H9 (cell line): Measurements from ENCODE around the gene PARP1. TPM values are rescaled to one million over a fixed set of nuclear protein-coding genes. Genes with fewer than 3 reads are reported as not detected.
A peak's percentile ranks its signal among the peaks of the same experiment; 100 is the strongest.

Experiments
- DNase-seq: peaks from one replicate; pipeline ENCODE4 v3.0.0-alpha.2; 2017
- H2AFZ ChIP-seq: one replicate; pipeline ENCODE4 v1.6.1; 2013; ENCODE audit warnings: mild to moderate bottlenecking, low read length, control low read depth, moderate library complexity
- H2AK5ac ChIP-seq: 2 replicates; pipeline ENCODE4 v1.6.1; 2013; ENCODE audit warnings: low read length, control low read depth, mixed read lengths; ENCODE audit not compliant: insufficient read length
- H2BK120ac ChIP-seq: one replicate; pipeline ENCODE4 v1.6.1; 2013; ENCODE audit warnings: low read depth, mild to moderate bottlenecking, low read length, control low read depth, inconsistent platforms; ENCODE audit not compliant: poor library complexity, severe bottlenecking
- H2BK12ac ChIP-seq: 2 replicates; pipeline ENCODE4 v1.6.1; 2013; ENCODE audit warnings: low read length, control low read depth, mixed read lengths, low read depth; ENCODE audit not compliant: insufficient read length
- H2BK15ac ChIP-seq: 2 replicates; pipeline ENCODE4 v1.6.1; 2013; ENCODE audit warnings: low read depth, low read length, control low read depth
- H2BK20ac ChIP-seq: one replicate; pipeline ENCODE4 v1.6.1; 2013; ENCODE audit warnings: low read depth, mild to moderate bottlenecking, low read length, control low read depth, inconsistent platforms; ENCODE audit not compliant: poor library complexity, severe bottlenecking
- H2BK5ac ChIP-seq: 2 replicates; pipeline ENCODE4 v1.6.1; 2013; ENCODE audit warnings: low read length, control low read depth, mixed read lengths; ENCODE audit not compliant: insufficient read length
- H3K14ac ChIP-seq: 2 replicates; pipeline ENCODE4 v1.6.1; 2013; ENCODE audit warnings: low read length, control low read depth; ENCODE audit not compliant: insufficient read depth
- H3K18ac ChIP-seq: 2 replicates; pipeline ENCODE4 v1.6.1; 2013; ENCODE audit warnings: low read depth, mild to moderate bottlenecking, mixed read lengths, low read length, control low read depth; ENCODE audit not compliant: insufficient read length
- H3K23ac ChIP-seq: 2 replicates; pipeline ENCODE4 v1.6.1; 2013; ENCODE audit warnings: low read length, control low read depth, mixed read lengths, low read depth; ENCODE audit not compliant: insufficient read length
- H3K23me2 ChIP-seq: 2 replicates; pipeline ENCODE4 v1.6.1; 2013; ENCODE audit warnings: low read depth, mild to moderate bottlenecking, mixed read lengths, low read length, control low read depth; ENCODE audit not compliant: insufficient read length, poor library complexity, severe bottlenecking
- H3K27ac ChIP-seq: 2 replicates; pipeline ENCODE4 v1.5.1; 2013; ENCODE audit warnings: low read length, control low read depth, mixed read lengths, low read depth; ENCODE audit not compliant: insufficient read length
- H3K27me3 ChIP-seq: 2 replicates; pipeline ENCODE4 v1.6.1; 2013; ENCODE audit warnings: low read length, control low read depth, inconsistent platforms; ENCODE audit not compliant: insufficient read depth
- H3K4ac ChIP-seq: 2 replicates; pipeline ENCODE4 v1.6.1; 2013; ENCODE audit warnings: low read depth, mild to moderate bottlenecking, control low read depth, inconsistent platforms, low read length, moderate library complexity
- H3K4me1 ChIP-seq: 2 replicates; pipeline ENCODE4 v1.6.1; 2013; ENCODE audit warnings: low read length, control low read depth, inconsistent platforms; ENCODE audit not compliant: insufficient read depth
- H3K4me2 ChIP-seq: 2 replicates; pipeline ENCODE4 v1.6.1; 2013; ENCODE audit warnings: low read length, control low read depth, mixed read lengths; ENCODE audit not compliant: insufficient read length, insufficient read depth
- H3K56ac ChIP-seq: 2 replicates; pipeline ENCODE4 v1.6.1; 2013; ENCODE audit warnings: low read depth, mild to moderate bottlenecking, mixed read lengths, low read length, control low read depth; ENCODE audit not compliant: insufficient read length
- H3K79me1 ChIP-seq: 2 replicates; pipeline ENCODE4 v1.6.1; 2013; ENCODE audit warnings: low read depth, mild to moderate bottlenecking, moderate library complexity, low read length, control low read depth, inconsistent platforms; ENCODE audit not compliant: insufficient read depth, poor library complexity, severe bottlenecking
- H3K79me2 ChIP-seq: 2 replicates; pipeline ENCODE4 v1.6.1; 2013; ENCODE audit warnings: low read length, control low read depth, inconsistent platforms; ENCODE audit not compliant: insufficient read depth
- H3K9ac ChIP-seq: 2 replicates; pipeline ENCODE4 v1.6.1; 2013; ENCODE audit warnings: low read length, control low read depth, mixed read lengths; ENCODE audit not compliant: insufficient read length; ENCODE audit errors: extremely low read depth
- H3K9me3 ChIP-seq: one replicate; pipeline ENCODE4 v1.6.1; 2013; ENCODE audit warnings: low read depth, low read length, inconsistent platforms; ENCODE audit not compliant: control insufficient read depth
- H3T11ph ChIP-seq: one replicate; pipeline ENCODE4 v1.6.1; 2013; ENCODE audit warnings: mild to moderate bottlenecking, low read length, control low read depth, inconsistent platforms
- H4K20me1 ChIP-seq: one replicate; pipeline ENCODE4 v1.6.1; 2013; ENCODE audit not compliant: control insufficient read depth, insufficient read length, insufficient read depth
- H4K5ac ChIP-seq: 2 replicates; pipeline ENCODE4 v1.6.1; 2013; ENCODE audit warnings: low read depth, mild to moderate bottlenecking, mixed read lengths, low read length, control low read depth; ENCODE audit not compliant: insufficient read length
- H4K8ac ChIP-seq: replicated peaks from 2 replicates; pipeline ENCODE4 v1.6.1; 2013; ENCODE audit warnings: low read length, control low read depth, mixed read lengths, low read depth; ENCODE audit not compliant: insufficient read length
- H4K91ac ChIP-seq: 2 replicates; pipeline ENCODE4 v1.6.1; 2013; ENCODE audit warnings: low read depth, mild to moderate bottlenecking, moderate library complexity, mixed read lengths, low read length, control low read depth; ENCODE audit not compliant: insufficient read length
- H3K27ac Mint-ChIP-seq, 3 experiments: 2 replicates in 2 of 3; 3 replicates in 1 of 3; pipeline ENCODE4 v1.8.0; 2020 to 2021; ENCODE audit warnings: mixed read lengths in 3 of 3, mild to moderate bottlenecking in 1 of 3, moderate library complexity in 1 of 3
- H3K27me3 Mint-ChIP-seq: 2 replicates; pipeline ENCODE4 v1.8.0; 2021; ENCODE audit warnings: low read depth, mild to moderate bottlenecking, moderate library complexity, mixed read lengths
- H3K36me3 Mint-ChIP-seq, 3 experiments: 2 replicates in 2 of 3; 3 replicates in 1 of 3; pipeline ENCODE4 v1.8.0; 2020 to 2021; ENCODE audit warnings: low read depth in 3 of 3, mixed read lengths in 3 of 3; ENCODE audit not compliant: insufficient read depth in 1 of 3
- H3K4me1 Mint-ChIP-seq, 2 experiments: 2 replicates each; pipeline ENCODE4 v1.8.0; 2020; ENCODE audit warnings: mixed read lengths in 2 of 2
- H3K4me3 Mint-ChIP-seq, 2 experiments: 2 replicates in 1 of 2; 3 replicates in 1 of 2; pipeline ENCODE4 v1.8.0; 2020 to 2021; ENCODE audit warnings: mild to moderate bottlenecking in 2 of 2, mixed read lengths in 2 of 2, moderate library complexity in 1 of 2
- H3K9me3 Mint-ChIP-seq, 2 experiments: 2 replicates in 1 of 2; 3 replicates in 1 of 2; pipeline ENCODE4 v1.8.0; 2020; ENCODE audit warnings: mild to moderate bottlenecking in 2 of 2, mixed read lengths in 2 of 2, moderate library complexity in 1 of 2
- WGBS: extraction: QIAGEN DNeasy Blood & Tissue Kit; methylation state at CpG from one replicate; pipeline ENCODE4 v1.1.7; 2013; ENCODE audit warnings: missing lambda C conversion rate, low lambda C conversion rate, mixed read lengths; ENCODE audit not compliant: insufficient read length; ENCODE audit errors: extremely low coverage; 5-methylcytosine and 5-hydroxymethylcytosine counted together
- total RNA-seq: library from RNA; stranded (reverse); gene quantifications from 2 replicates; pipeline ENCODE4 v1.2.1, GENCODE V29; 2021
- TF ChIP-seq, protein P1 (sequence below): fragments of 200-600 bp; sonication (generic); conservative IDR thresholded peaks from 3 replicates; pipeline ENCODE4 v1.8.0; 2021; ENCODE audit warnings: antibody characterized with exemption, mild to moderate bottlenecking

PARP1 gene
- total RNA-seq, 1 experiment from 2014 or later: 337 TPM

DNA sequence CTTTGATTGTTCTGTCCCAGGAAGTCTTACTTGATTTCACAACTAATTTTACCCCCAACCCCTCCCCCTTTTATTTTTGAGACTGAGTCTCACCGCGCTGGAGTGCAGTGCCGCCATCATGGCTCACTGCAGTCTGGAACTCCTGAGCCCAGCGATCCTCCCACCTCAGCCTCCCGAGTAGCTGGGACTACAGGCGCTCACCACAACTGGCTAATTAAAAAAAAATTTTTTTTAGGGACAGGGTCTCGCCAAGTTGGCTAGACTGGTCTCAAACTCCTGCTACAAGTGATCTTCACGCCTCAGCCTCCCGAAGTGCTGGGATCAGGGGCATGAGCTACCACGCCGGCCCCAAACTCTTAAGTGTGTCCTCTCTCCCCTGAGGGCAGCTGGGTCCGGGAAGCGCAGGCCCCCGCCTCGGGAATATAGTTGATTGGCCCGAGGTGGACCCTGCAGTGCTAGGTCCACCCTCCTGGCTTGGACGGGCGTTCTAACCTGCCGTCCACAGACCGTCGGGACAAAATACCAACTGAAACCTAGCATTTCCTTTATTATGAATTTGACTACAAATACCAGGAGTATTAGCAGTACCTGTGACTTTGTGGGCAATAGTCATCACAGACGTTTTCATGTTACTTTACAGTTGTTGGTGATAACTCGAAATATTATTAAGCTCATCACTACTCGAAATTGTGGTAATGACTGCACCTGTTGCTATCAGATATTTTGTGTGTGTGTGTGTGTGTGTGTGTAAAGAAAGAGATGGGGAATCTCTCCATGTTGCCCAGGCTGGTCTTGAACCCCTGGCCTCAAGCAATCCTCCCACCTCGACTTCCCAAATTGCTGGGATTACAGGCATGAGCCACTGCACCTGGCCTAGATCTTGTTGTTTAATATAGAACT lies 642 bp upstream of the PARP1 start:
- no peaks in the 10 kb centered on the region; a peak in 1 of 5 replicates for H3K9me3 Mint-ChIP-seq

More for the DNA sequence above, 642 bp upstream of the PARP1 start:
- Histone ChIP-seq H3K23me2 (peaks cover 14% of the 10 kb centered on the region), H3K9me3 (no peaks in the 10 kb centered on the region), H4K20me1 (no peaks in the 10 kb centered on the region), H3K14ac (no peak overlapping the region), H3K27ac (no peak overlapping the region), H2AK5ac (no peak overlapping the region), H2BK15ac (no peak overlapping the region), H2BK5ac (no peak overlapping the region), H2BK120ac (no peak overlapping the region), H3K27me3 (no peaks in the 10 kb centered on the region), H3K79me2 (peaks cover 25% of the 10 kb centered on the region; the same call in 1 of the 2 replicates), H3K18ac (peak overlapping the region; percentile 50), H2AFZ (no peak overlapping the region), H3K79me1 (no peaks in the 10 kb centered on the region), H3T11ph (no peak overlapping the region), H3K4me2 (no peak overlapping the region), H3K4ac (no peak overlapping the region), H4K8ac (no peak overlapping the region), H3K4me1 (peaks cover 14% of the 10 kb centered on the region), H4K91ac (no peak overlapping the region), H3K23ac (no peak overlapping the region), H2BK12ac (no peak overlapping the region), H4K5ac (no peak overlapping the region), H3K56ac (no peak overlapping the region), H2BK20ac (no peak overlapping the region), H3K9ac (no peak overlapping the region)
- Mint-ChIP-seq H3K27me3 (no peaks in the 10 kb centered on the region; the same call in none of the 2 replicates), H3K4me1 (peaks cover 31 to 35% of the 10 kb centered on the region in 2 experiments), H3K27ac (peak overlapping the region in 2 of 3 experiments; percentile 66 to 81; a peak in 1 of 7 replicates), H3K4me3 (peak overlapping the region; percentile 84 to 98), H3K36me3 (peaks cover 0 to 2% (median 0%) of the 10 kb centered on the region in 3 experiments; a peak in 1 of 7 replicates)
- WGBS: no CpG with 5 or more reads among the region's 25 CpGs
- TF ChIP-seq, protein P1, sequence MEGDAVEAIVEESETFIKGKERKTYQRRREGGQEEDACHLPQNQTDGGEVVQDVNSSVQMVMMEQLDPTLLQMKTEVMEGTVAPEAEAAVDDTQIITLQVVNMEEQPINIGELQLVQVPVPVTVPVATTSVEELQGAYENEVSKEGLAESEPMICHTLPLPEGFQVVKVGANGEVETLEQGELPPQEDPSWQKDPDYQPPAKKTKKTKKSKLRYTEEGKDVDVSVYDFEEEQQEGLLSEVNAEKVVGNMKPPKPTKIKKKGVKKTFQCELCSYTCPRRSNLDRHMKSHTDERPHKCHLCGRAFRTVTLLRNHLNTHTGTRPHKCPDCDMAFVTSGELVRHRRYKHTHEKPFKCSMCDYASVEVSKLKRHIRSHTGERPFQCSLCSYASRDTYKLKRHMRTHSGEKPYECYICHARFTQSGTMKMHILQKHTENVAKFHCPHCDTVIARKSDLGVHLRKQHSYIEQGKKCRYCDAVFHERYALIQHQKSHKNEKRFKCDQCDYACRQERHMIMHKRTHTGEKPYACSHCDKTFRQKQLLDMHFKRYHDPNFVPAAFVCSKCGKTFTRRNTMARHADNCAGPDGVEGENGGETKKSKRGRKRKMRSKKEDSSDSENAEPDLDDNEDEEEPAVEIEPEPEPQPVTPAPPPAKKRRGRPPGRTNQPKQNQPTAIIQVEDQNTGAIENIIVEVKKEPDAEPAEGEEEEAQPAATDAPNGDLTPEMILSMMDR: no peak
- DNase-seq: no peak
